Skin epidermis (tissue), 12 donors: Measurements from ENCODE around the gene SCRT2.

Source experiments
- H3K27ac ChIP-seq, 21 experiments: fragments of 200-600 bp; sonication (generic) in 11 of 21; one replicate each; pipeline ENCODE4 v1.5.0; 2020; ENCODE audit warnings: mild to moderate bottlenecking in 3 of 21, inconsistent platforms in 2 of 21, moderate library complexity in 2 of 21
- H3K4me3 ChIP-seq, 7 experiments: fragments of 200-600 bp; sonication (generic) in 2 of 7; one replicate each; pipeline ENCODE4 v1.5.0; 2020; ENCODE audit warnings: inconsistent platforms in 2 of 7, mild to moderate bottlenecking in 2 of 7, moderate library complexity in 1 of 7

The SCRT2 gene

GRCh38 chr20:676315-676937, 824 bp upstream of the SCRT2 start:
- Histone ChIP-seq H3K27ac (no peak overlapping the region), H3K4me3 (no peak overlapping the region)

DNA sequence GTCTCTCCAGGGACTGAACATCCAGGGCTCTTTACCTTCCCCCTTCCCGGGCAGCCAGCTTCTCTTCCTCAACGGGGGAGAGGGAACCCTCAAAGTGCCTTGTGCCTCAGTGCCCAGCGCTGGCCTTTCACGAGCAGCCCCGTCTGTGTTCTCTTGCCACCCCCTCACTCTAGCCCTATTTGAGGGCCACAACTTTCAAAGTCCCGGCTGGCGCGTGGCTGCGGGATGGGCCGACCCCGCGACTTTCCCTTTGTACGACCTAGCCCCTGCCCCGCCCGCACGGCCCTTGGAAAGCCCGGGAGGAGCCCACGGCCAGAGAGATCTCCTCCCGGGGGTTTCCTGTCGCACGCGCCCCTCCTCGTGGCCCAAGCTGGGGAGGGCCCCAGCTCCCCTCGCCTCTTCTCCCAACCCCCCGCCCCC, 559 bp downstream of the SCRT2 start:
- Histone ChIP-seq H3K4me3 (no peak overlapping the region), H3K27ac (no peak overlapping the region)

- no peak overlapping the region for H3K27ac ChIP-seq
- no peak overlapping the region for H3K4me3 ChIP-seq
Observed at GRCh38 chr20:673603-674001, 2.0 kb downstream of the SCRT2 start.

DNA sequence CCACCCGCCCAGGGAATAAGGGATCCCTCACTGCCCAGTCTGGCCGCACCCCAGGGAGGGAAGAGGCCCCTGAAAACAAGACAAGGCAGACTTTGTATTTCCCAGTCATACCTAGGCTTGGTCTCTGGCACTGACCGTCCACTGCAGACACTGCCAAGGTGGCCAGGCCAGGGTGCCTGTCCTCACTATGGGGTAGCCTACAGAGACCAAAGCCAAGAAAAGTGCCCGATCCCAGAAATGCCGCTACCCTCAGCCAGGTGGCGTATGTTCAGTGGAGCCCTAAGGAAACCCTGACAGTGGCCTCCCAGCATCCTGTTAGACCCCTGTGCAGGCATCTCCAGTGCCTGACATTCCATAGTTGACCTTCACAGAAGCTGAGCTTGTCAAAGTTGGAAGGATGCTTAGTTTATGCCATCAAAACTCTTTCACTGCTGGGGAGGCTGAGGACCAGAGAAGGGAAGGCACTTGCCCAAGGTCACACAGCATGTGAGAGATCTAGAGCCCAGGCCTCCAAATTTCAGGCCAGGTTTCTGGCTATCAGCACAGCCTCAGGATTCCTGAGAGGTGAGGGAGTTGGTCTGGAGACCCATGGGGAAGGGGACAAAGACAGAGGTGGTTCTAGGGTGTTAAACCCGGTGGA, 2.5 kb downstream of the SCRT2 start:
- Histone ChIP-seq H3K4me3 (no peak overlapping the region), H3K27ac (no peak overlapping the region)

DNA sequence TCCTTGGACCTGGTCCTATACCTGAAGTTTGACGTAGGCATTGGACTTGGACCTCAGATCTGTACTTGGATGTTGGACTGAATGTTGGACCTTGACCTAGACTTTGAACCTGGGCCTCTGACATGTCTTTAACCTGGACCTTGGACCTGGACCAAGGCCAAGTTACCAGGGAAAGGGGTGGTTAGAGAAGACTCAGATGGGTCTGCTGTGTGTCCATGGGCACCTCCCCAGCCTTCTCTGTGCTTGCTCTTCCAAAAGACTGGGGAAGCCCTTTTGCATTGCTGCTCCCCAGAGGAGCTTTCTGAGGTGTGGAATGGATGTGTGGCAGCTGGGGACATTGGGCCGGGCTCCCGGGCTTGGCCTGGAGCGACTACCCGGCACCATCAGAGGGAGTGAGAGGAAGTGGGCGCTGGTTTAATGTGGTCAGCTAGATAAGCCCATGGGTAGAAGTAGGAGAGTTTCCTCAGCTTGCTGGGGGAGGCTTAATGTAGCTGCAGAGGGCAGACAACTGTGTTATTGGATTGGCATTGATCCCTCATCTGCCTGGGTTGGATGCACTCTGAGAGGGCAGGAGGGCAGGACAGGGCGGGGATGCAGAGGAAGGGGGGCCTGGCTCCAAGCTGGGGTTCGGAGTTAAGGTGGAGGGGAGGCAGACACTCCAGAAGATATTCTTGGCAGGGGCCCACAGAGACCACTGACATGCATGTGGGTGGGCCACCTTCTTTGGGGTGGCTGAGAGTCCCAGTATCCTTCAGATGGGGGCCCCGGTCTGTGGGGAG, 4.2 kb downstream of the SCRT2 start:
- no peak overlapping the region for H3K4me3 ChIP-seq

DNA sequence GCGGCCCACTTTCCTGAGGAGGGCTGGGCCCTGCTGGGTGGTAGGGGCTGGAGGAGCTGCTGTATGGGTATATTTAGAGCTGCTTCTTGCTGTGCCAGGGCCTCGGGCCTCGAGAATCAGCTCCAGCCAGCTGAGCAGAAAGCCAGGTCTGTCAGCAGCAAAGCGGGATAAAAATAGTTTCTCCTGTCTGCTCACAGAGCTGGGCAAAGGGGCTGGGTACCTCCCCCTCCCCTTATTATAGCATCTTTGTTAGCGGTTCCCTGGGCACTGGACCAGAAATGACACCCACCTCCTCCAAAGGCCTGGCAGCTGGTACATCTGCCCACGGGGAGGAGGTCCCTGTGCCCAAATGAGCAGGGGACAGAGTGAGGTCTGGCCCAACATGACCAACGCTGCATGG, 6.0 kb downstream of the SCRT2 start:
- Histone ChIP-seq H3K27ac (no peak overlapping the region), H3K4me3 (no peak overlapping the region)

More for the DNA sequence above, 4.2 kb downstream of the SCRT2 start:
- H3K27ac ChIP-seq, result no peak overlapping the region

DNA sequence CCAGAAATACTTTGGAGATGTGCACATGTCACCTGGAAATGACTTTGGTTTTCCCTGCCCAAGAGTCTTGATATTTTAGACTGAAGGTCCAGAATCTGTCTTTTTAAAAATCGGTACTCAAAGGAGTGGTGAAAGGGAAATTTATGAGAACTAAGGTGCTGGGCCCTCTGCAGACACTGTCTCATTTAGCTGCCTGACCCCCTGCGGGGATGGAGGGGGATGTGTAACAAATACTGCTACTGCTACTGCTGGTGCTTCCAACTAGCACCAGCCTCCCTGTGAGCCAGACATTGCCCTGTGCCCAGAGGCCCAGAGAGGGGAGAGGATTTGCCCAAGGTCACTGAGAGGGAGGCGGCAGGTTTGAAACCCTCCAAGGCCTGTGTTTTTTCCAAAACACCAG, 7.0 kb downstream of the SCRT2 start:
- Histone ChIP-seq H3K27ac (no peak overlapping the region), H3K4me3 (no peak overlapping the region)

- Histone ChIP-seq H3K4me3 (no peak overlapping the region), H3K27ac (no peak overlapping the region)
Observed at GRCh38 chr20:668050-668449, 7.6 kb downstream of the SCRT2 start.

DNA sequence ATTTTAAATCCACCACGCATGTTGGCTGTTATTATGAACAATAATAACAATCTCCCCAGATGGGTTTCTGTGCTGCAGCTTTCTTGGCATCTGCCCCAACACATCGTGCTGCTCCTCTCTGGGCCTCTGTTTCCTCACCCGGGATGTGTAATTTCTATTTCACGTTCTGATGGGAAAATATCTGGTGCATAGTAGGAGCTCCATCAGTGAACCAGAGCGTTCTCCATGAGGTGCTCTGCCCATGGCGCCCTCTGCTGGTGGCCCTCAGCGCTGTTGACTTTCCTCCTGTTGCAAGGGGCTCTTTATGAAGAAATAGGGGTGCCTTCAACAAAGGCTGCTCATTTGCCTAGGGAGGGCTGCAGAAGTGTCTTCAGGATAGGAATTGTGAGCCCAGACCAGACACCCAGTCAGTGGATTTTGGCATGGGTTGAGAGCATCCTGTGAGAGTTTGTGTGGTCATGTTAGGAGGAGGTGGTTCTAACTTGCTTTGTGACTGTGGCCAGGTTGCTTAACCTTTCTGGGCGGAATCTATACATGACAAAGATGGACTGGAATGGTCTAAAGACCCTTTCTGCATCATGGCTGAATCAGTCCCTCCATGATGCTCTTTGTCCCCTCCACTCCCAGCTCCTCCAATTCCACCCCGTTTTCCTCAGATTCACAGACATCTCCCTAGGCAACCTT, 8.1 kb downstream of the SCRT2 start:
- H3K27ac ChIP-seq, result no peak overlapping the region
- no peak overlapping the region for H3K4me3 ChIP-seq

GRCh38 chr20:666877-667276, 8.7 kb downstream of the SCRT2 start:
- Histone ChIP-seq H3K4me3 (no peak overlapping the region), H3K27ac (no peak overlapping the region)

- Histone ChIP-seq H3K4me3 (no peak overlapping the region), H3K27ac (no peak overlapping the region)
Observed at GRCh38 chr20:665276-665675, 10.3 kb downstream of the SCRT2 start.

- Histone ChIP-seq H3K27ac (no peak overlapping the region), H3K4me3 (no peak overlapping the region)
Observed at GRCh38 chr20:664576-664975, 11.0 kb downstream of the SCRT2 start.

DNA sequence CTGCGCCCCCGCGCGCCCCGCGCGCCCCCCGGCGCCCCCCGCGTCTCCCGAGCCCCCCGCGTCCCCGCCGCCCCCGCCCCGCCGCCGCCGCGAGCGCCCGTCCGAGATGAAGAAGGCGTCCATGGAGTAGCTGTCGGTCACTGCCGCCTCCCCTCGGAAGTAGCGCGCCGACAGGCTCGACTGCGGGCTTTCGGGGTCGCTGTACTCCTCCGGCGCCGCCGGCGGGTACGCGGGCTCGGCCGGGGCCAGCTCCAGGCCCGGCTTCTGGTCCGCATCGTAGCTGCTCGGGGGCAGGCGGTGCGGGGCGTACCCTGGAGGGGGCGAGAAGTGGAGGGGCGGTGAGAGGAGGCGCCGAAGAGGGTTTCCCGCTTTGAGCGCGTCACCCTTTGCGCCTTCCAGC, 11.5 kb downstream of the SCRT2 start:
- Histone ChIP-seq H3K27ac (no peak overlapping the region), H3K4me3 (no peak overlapping the region)

- H3K4me3 ChIP-seq, result no peak overlapping the region
Observed at GRCh38 chr20:663315-664090, 12.1 kb downstream of the SCRT2 start.

GRCh38 chr20:662277-663192, 13.1 kb downstream of the SCRT2 start:
- Histone ChIP-seq H3K4me3 (no peak overlapping the region), H3K27ac (no peak overlapping the region)

More at GRCh38 chr20:663315-664090, 12.1 kb downstream of the SCRT2 start:
- no peak overlapping the region for H3K27ac ChIP-seq

DNA sequence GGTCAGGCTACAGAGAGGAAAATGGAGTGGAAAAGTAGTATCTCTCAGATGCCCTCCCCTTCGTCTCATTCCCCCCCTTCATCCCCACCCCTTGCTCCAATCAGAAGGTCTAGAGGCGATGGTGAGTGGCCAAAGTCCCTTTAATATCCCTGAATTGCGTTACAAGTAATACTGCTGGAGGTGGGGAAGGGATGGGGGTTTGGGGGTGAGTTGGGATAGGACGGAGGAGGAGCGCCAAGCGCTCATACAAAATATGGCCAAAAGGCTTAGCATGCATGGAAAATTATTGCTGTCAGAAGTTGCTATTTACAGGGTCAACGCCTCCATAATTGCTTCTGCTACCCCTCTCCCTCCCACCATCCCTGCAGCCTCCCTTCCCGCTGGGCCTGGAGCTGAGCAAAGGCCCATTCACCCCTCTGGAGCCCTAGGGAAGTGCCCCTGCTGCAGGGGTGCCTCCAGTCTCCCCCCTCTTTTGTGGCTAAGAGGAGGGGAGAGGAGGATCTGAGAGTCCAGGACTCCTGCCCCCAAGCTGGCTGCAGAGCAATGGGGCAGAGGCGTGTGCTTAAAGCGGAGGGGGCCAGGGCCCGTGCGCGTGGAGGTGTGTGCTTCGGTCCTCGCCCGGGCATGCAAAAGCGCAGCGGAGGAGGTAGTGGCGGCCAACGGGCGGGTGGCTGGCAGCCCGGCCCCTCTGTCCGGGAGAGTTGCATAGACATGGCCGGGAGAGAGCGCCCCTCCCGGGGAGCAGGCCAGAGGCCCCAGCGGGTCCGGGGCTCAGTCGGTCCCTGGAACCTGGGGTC, 13.9 kb downstream of the SCRT2 start:
- H3K4me3 ChIP-seq, result no peak overlapping the region
- H3K27ac ChIP-seq, result no peak overlapping the region

- Histone ChIP-seq H3K4me3 (no peak overlapping the region), H3K27ac (peak overlapping the region in 1 of 21 experiments; percentile 6)
Observed at GRCh38 chr20:658731-659291, 16.8 kb downstream of the SCRT2 start.

- H3K4me3 ChIP-seq, result no peak overlapping the region
- no peak overlapping the region for H3K27ac ChIP-seq
Observed at GRCh38 chr20:658202-658601, 17.4 kb downstream of the SCRT2 start.
